Fibroblast of lung (primary cell): ENCODE data around the gene RPS6KA2.

ENCODE experiments used
- EZH2 ChIP-seq: IDR thresholded peaks from 2 replicates; pipeline ENCODE4 v1.5.1; 2012; ENCODE audit warnings: low read length, control low read depth, mild to moderate bottlenecking; ENCODE audit errors: missing control alignments
- TF ChIP-seq, protein P1 (sequence below), 2 donors: IDR thresholded peaks in 1 of 2; conservative IDR thresholded peaks in 1 of 2; 1 replicate in 1 of 2; 2 replicates in 1 of 2; pipeline ENCODE4 v1.5.1; 2011 to 2012; ENCODE audit warnings: low read length in 2 of 2, control low read depth in 1 of 2, inconsistent platforms in 1 of 2, low read depth in 1 of 2, mild to moderate bottlenecking in 1 of 2

DNA sequence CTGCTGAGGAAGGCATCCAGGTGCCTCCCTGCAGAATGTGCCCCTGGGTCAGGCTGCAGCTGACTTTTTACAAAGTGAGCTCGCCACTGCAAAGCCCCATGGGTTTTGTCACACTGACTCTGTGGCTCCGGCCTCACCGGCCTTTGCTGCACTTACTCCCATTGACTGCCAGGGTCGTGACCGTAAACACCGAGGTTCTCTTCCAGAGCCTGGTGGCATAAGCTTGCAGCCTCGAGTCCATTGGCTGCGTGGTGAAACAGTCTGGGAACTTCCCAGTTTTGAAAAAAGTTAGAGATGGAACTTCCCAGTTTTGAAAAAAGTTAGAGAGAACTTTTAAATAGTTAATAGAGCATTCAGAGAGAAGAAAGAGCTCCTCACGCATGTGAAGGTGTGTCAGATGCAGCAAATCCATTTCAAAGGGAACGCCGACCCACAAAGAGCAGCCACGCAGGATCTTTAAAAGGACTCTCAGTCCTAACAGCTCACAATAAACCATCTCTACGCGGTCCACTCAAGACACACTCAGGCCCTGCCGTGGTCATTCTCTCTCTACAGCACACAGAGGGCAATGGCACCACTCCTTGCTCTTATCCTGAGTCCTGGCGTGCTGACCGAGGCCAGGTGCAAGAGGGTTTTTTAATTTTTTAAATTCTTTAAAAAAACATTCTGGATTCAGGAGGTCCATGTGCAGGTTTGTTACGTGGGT lies 53.4 kb downstream of the RPS6KA2 start:
- TF ChIP-seq, protein P1, sequence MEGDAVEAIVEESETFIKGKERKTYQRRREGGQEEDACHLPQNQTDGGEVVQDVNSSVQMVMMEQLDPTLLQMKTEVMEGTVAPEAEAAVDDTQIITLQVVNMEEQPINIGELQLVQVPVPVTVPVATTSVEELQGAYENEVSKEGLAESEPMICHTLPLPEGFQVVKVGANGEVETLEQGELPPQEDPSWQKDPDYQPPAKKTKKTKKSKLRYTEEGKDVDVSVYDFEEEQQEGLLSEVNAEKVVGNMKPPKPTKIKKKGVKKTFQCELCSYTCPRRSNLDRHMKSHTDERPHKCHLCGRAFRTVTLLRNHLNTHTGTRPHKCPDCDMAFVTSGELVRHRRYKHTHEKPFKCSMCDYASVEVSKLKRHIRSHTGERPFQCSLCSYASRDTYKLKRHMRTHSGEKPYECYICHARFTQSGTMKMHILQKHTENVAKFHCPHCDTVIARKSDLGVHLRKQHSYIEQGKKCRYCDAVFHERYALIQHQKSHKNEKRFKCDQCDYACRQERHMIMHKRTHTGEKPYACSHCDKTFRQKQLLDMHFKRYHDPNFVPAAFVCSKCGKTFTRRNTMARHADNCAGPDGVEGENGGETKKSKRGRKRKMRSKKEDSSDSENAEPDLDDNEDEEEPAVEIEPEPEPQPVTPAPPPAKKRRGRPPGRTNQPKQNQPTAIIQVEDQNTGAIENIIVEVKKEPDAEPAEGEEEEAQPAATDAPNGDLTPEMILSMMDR (conservative IDR thresholded peaks at IDR 0.05 in 1 of 2, IDR thresholded peaks at IDR 0.05 in 1 of 2; ENCODE audit: low read depth in 1 of 2, low read length in 2 of 2) = no peak
- no peak for TF ChIP-seq EZH2
